ENCODE data around the gene CHCHD3. TPM values are rescaled to one million over a fixed set of nuclear protein-coding genes. Genes with fewer than 3 reads are reported as not detected.

Gene CHCHD3
- total RNA-seq, 4 donors from 2014 or later, result 33.9 to 37.2 (median 35.8) TPM

GRCh38 chr7:132947011-132947410 lies 134.9 kb downstream of the CHCHD3 start:
- no peaks in the 10 kb centered on the region for H3K4me1 ChIP-seq
- 99% methylated on average over 1 of the region's 1 CpG for WGBS
- H3K4me3 ChIP-seq, result no peak overlapping the region
- no peaks in the 10 kb centered on the region for H3K9me3 ChIP-seq
- H3K36me3 ChIP-seq, result no peaks in the 10 kb centered on the region
- no peaks in the 10 kb centered on the region for H3K27me3 ChIP-seq
- no peak overlapping the region for H3K27ac ChIP-seq
- no peak for DNase-seq (ENCODE audit: low spot score in 2 of 2)
- TF ChIP-seq CTCF (IDR thresholded peaks at IDR 0.05) (no peak), POLR2AphosphoS5 (IDR thresholded peaks at IDR 0.05) (no peak), POLR2A (IDR thresholded peaks at IDR 0.05) (no peak), EP300 (IDR thresholded peaks at IDR 0.05) (no peak)

GRCh38 chr7:132944774-132945173 lies 137.1 kb downstream of the CHCHD3 start:
- no peak for DNase-seq (ENCODE audit: low spot score in 2 of 2)
- H3K4me3 ChIP-seq, result no peak overlapping the region
- H3K27ac ChIP-seq, result no peak overlapping the region
- H3K36me3 ChIP-seq, result no peaks in the 10 kb centered on the region
- H3K4me1 ChIP-seq, result no peaks in the 10 kb centered on the region
- H3K27me3 ChIP-seq, result no peaks in the 10 kb centered on the region
- no peak for TF ChIP-seq POLR2AphosphoS5 (IDR thresholded peaks at IDR 0.05)
- no peak for TF ChIP-seq EP300 (IDR thresholded peaks at IDR 0.05)
- no peak for TF ChIP-seq POLR2A (IDR thresholded peaks at IDR 0.05)
- TF ChIP-seq CTCF (IDR thresholded peaks at IDR 0.05), result no peak
- H3K9me3 ChIP-seq, result no peaks in the 10 kb centered on the region
- WGBS, result 88% methylated on average over 3 of the region's 3 CpGs

- H3K27ac ChIP-seq, result no peak overlapping the region
- WGBS, result 94% methylated on average over 1 of the region's 1 CpG
These were observed 138.2 kb downstream of the CHCHD3 start for GRCh38 chr7:132943645-132944044.

GRCh38 chr7:132942701-132943100 lies 139.2 kb downstream of the CHCHD3 start:
- TF ChIP-seq POLR2A (IDR thresholded peaks at IDR 0.05) (no peak), POLR2AphosphoS5 (IDR thresholded peaks at IDR 0.05) (no peak), EP300 (IDR thresholded peaks at IDR 0.05) (no peak), CTCF (IDR thresholded peaks at IDR 0.05) (no peak)
- 92% methylated on average over 1 of the region's 1 CpG for WGBS

More at GRCh38 chr7:132943645-132944044, 138.2 kb downstream of the CHCHD3 start:
- Histone ChIP-seq H3K9me3 (no peaks in the 10 kb centered on the region), H3K27me3 (no peaks in the 10 kb centered on the region), H3K36me3 (no peaks in the 10 kb centered on the region), H3K4me3 (no peak overlapping the region), H3K4me1 (no peaks in the 10 kb centered on the region)
- DNase-seq (ENCODE audit: low spot score in 2 of 2), result no peak
- no peak for TF ChIP-seq EP300 (IDR thresholded peaks at IDR 0.05)
- no peak for TF ChIP-seq CTCF (IDR thresholded peaks at IDR 0.05)
- TF ChIP-seq POLR2AphosphoS5 (IDR thresholded peaks at IDR 0.05), result no peak

GRCh38 chr7:132941905-132942304 lies 140.0 kb downstream of the CHCHD3 start:
- DNase-seq (ENCODE audit: low spot score in 2 of 2), result no peak
- 89% methylated on average over 4 of the region's 4 CpGs for WGBS

More at GRCh38 chr7:132942701-132943100, 139.2 kb downstream of the CHCHD3 start:
- H3K4me1 ChIP-seq, result no peaks in the 10 kb centered on the region
- H3K4me3 ChIP-seq, result no peak overlapping the region
- no peaks in the 10 kb centered on the region for H3K36me3 ChIP-seq
- no peak for DNase-seq (ENCODE audit: low spot score in 2 of 2)
- no peak overlapping the region for H3K27ac ChIP-seq
- H3K9me3 ChIP-seq, result no peaks in the 10 kb centered on the region
- H3K27me3 ChIP-seq, result no peaks in the 10 kb centered on the region

More at GRCh38 chr7:132941905-132942304, 140.0 kb downstream of the CHCHD3 start:
- Histone ChIP-seq H3K9me3 (no peaks in the 10 kb centered on the region), H3K27ac (no peak overlapping the region), H3K27me3 (no peaks in the 10 kb centered on the region), H3K4me3 (no peak overlapping the region), H3K4me1 (no peaks in the 10 kb centered on the region), H3K36me3 (no peaks in the 10 kb centered on the region)
- no peak for TF ChIP-seq EP300 (IDR thresholded peaks at IDR 0.05)
- TF ChIP-seq CTCF (IDR thresholded peaks at IDR 0.05), result no peak
- no peak for TF ChIP-seq POLR2AphosphoS5 (IDR thresholded peaks at IDR 0.05)
